ENCODE results near the gene SPSB2. TPM values are rescaled to one million over a fixed set of nuclear protein-coding genes. Genes with fewer than 3 reads are reported as not detected.

The SPSB2 gene
- total RNA-seq, 1 donor from 2014 or later, result 6.2 TPM

- Mint-ChIP-seq H3K27me3 (ENCODE audit: low read depth) (no peaks in the 10 kb centered on the region), H3K9me3 (no peaks in the 10 kb centered on the region), H3K4me3 (peak overlapping the region; percentile 28), H3K27ac (ENCODE audit: unreplicated experiment) (peak overlapping the region; percentile 72), H3K36me3 (ENCODE audit: low read depth) (peaks cover 17% of the 10 kb centered on the region), H3K4me1 (peaks cover 14% of the 10 kb centered on the region)
- DNase-seq (ENCODE audit: low read depth, low spot score), result no peak
- no peak for TF ChIP-seq CTCF (conservative IDR thresholded peaks at IDR 0.05)
Observed at GRCh38 chr12:6845395-6845794, 27.7 kb downstream of the SPSB2 start.

GRCh38 chr12:6843118-6843902 is 29.8 kb downstream of the SPSB2 start:
- TF ChIP-seq CTCF (conservative IDR thresholded peaks at IDR 0.05), result peak; percentile 29
- no peak overlapping the region for H3K27ac Mint-ChIP-seq (ENCODE audit: unreplicated experiment)
- peak overlapping the region; percentile 57 for H3K4me3 Mint-ChIP-seq
- H3K36me3 Mint-ChIP-seq (ENCODE audit: low read depth), result peaks cover 14% of the 10 kb centered on the region
- DNase-seq (ENCODE audit: low read depth, low spot score), result no peak
- H3K27me3 Mint-ChIP-seq (ENCODE audit: low read depth), result no peaks in the 10 kb centered on the region
- H3K4me1 Mint-ChIP-seq, result no peaks in the 10 kb centered on the region
- H3K9me3 Mint-ChIP-seq, result no peaks in the 10 kb centered on the region

GRCh38 chr12:6842075-6842474 is 31.0 kb downstream of the SPSB2 start:
- no peak for TF ChIP-seq CTCF (conservative IDR thresholded peaks at IDR 0.05)
- no peaks in the 10 kb centered on the region for H3K4me1 Mint-ChIP-seq
- H3K9me3 Mint-ChIP-seq, result no peaks in the 10 kb centered on the region
- peak overlapping the region; percentile 19 for H3K4me3 Mint-ChIP-seq
- peaks cover 14% of the 10 kb centered on the region for H3K36me3 Mint-ChIP-seq (ENCODE audit: low read depth)
- H3K27ac Mint-ChIP-seq (ENCODE audit: unreplicated experiment), result no peak overlapping the region
- no peak for DNase-seq (ENCODE audit: low read depth, low spot score)
- H3K27me3 Mint-ChIP-seq (ENCODE audit: low read depth), result no peaks in the 10 kb centered on the region

- no peak within 1 kb of the TSS for H3K27ac Mint-ChIP-seq (ENCODE audit: unreplicated experiment)
- H3K36me3 Mint-ChIP-seq (ENCODE audit: low read depth), result peaks cover 9% of the 10 kb centered on the region
- no peak for TF ChIP-seq CTCF (conservative IDR thresholded peaks at IDR 0.05)
- H3K4me3 Mint-ChIP-seq, result peak within 1 kb of the TSS; percentile 19
- H3K4me1 Mint-ChIP-seq, result no peaks in the 10 kb centered on the region
- no peaks in the 10 kb centered on the region for H3K27me3 Mint-ChIP-seq (ENCODE audit: low read depth)
- H3K9me3 Mint-ChIP-seq, result no peaks in the 10 kb centered on the region
- no peak for DNase-seq (ENCODE audit: low read depth, low spot score)
Observed at GRCh38 chr12:6840761-6841515, 32.2 kb downstream of the SPSB2 start, which contains the start of gene GNB3. GNB3 (plus strand) TSS chr12:6840925; CDS start chr12:6841288, 363 bp downstream.

GRCh38 chr12:6840330-6840729 is 32.8 kb downstream of the SPSB2 start:
- Mint-ChIP-seq H3K27ac (ENCODE audit: unreplicated experiment) (no peak overlapping the region), H3K9me3 (no peaks in the 10 kb centered on the region), H3K4me1 (peaks cover 3% of the 10 kb centered on the region), H3K27me3 (ENCODE audit: low read depth) (no peaks in the 10 kb centered on the region), H3K4me3 (peak overlapping the region; percentile 15), H3K36me3 (ENCODE audit: low read depth) (peaks cover 7% of the 10 kb centered on the region)
- no peak for DNase-seq (ENCODE audit: low read depth, low spot score)
- TF ChIP-seq CTCF (conservative IDR thresholded peaks at IDR 0.05), result no peak

Measured in neural crest cell (in vitro differentiated cells).